ENCODE results near the gene PDE6A.
"Not testable (repeated sequence)": the region's sequence is repeated elsewhere in the genome, so short reads cannot be mapped to it uniquely, and the experiment has no call there.

Gene PDE6A

DNA sequence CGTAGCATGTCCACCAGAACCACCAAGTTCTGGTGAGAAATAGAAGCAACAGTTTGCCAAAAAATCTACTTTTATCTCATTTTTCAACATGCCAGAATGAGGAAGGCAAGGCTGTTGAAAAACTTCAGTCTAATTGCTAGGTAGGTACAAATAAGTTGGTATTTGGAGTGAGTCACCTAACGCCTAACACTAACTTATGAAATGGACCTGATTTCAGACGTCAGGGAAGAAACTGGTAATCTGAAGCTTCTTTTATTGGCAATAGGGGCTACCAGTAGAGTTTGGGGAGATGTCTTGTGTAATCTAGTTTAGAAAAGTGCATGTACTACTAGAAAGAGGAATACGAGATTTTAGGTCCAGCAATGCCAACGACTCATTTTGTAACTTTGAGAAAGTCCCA, 4.4 kb upstream of the PDE6A start:
- ChIA-PET POLR2A (interaction anchor here (1.0 kb wide), 1 partner anchor 11 kb away, joined by 6 read pairs; the partner anchor contains the start of gene SLC26A2), CTCF (interaction anchor here (0.6 to 1.7 kb wide), 4 partner anchors 8 to 47 kb away, joined by 3 to 7 read pairs (median 4); no protein-coding TSS in a partner anchor)
- H3K4me3 ChIP-seq (ENCODE audit: low read depth, low read length), result no peak overlapping the region
- no peaks in the 10 kb centered on the region for H3K4me1 ChIP-seq (ENCODE audit: control insufficient read depth, insufficient read depth, low read length)
- no peaks in the 10 kb centered on the region for H3K9me3 ChIP-seq (ENCODE audit: control insufficient read depth, insufficient read depth, low read depth, low read length)
- no peak overlapping the region for H3K27ac ChIP-seq (ENCODE audit: extremely low read depth, low read depth, low read length)
- no peaks in the 10 kb centered on the region for H3K36me3 ChIP-seq (ENCODE audit: control insufficient read depth in 2 of 2, insufficient read depth in 1 of 2, low read length in 2 of 2)
- TF ChIP-seq ZNF626 (tag by site-specific recombination; IDR thresholded peaks at IDR 0.05), result no peak
- TF ChIP-seq ZNF624 (tag by site-specific recombination; IDR thresholded peaks at IDR 0.05), result no peak

DNA sequence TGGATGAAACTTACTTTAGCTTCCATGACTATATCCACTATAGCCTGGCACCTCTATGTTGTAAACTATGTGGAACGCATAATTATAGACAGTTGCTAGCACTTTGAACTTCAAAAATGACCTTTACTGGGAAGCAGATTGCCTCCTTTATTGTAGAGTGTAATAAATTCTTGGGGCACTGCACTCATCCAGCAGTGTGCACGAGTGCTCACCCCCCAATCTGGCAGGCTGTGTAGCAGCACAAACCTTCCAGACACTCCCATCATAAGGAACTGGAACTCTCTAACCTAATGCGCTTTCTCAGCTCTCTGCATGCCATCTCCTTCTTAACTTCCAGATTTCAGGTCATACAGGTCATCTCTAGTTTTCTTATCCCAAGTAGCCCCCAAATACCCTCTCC, 1.5 kb upstream of the PDE6A start:
- POLR2A ChIA-PET, result no interaction called here
- TF ChIP-seq, protein P1, sequence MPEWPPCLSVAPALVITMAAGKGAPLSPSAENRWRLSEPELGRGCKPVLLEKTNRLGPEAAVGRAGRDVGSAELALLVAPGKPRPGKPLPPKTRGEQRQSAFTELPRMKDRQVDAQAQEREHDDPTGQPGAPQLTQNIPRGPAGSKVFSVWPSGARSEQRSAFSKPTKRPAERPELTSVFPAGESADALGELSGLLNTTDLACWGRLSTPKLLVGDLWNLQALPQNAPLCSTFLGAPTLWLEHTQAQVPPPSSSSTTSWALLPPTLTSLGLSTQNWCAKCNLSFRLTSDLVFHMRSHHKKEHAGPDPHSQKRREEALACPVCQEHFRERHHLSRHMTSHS (tag by site-specific recombination; IDR thresholded peaks at IDR 0.05), result no peak
- TF ChIP-seq ZNF324 (tag by site-specific recombination; IDR thresholded peaks at IDR 0.05) (no peak), TRIM28 (IDR thresholded peaks at IDR 0.05; ENCODE audit: borderline replicate concordance, low read length) (no peak), ZNF677 (tag by site-specific recombination; IDR thresholded peaks at IDR 0.05) (no peak), ZNF513 (tag by site-specific recombination; IDR thresholded peaks at IDR 0.05) (no peak), KLF1 (tag by site-specific recombination; IDR thresholded peaks at IDR 0.05) (no peak), ZNF398 (tag by site-specific recombination; IDR thresholded peaks at IDR 0.05) (no peak), ZEB2 (tag by site-specific recombination; IDR thresholded peaks at IDR 0.05) (no peak), ZNF114 (tag by site-specific recombination; IDR thresholded peaks at IDR 0.05) (no peak), HOXA7 (CRISPR knock-in tag; IDR thresholded peaks at IDR 0.05; ENCODE audit: borderline replicate concordance) (no peak), REPIN1 (tag by site-specific recombination; IDR thresholded peaks at IDR 0.05; ENCODE audit: low read depth) (no peak), ZNF10 (tag by site-specific recombination; IDR thresholded peaks at IDR 0.05) (no peak), ZNF473 (tag by site-specific recombination; IDR thresholded peaks at IDR 0.05) (no peak), ZNF747 (tag by site-specific recombination; IDR thresholded peaks at IDR 0.05) (no peak), ZNF610 (tag by site-specific recombination; IDR thresholded peaks at IDR 0.05; ENCODE audit: borderline replicate concordance) (no peak), ZNF530 (tag by site-specific recombination; IDR thresholded peaks at IDR 0.05; ENCODE audit: low read depth) (no peak)
- TF ChIP-seq, protein P2, sequence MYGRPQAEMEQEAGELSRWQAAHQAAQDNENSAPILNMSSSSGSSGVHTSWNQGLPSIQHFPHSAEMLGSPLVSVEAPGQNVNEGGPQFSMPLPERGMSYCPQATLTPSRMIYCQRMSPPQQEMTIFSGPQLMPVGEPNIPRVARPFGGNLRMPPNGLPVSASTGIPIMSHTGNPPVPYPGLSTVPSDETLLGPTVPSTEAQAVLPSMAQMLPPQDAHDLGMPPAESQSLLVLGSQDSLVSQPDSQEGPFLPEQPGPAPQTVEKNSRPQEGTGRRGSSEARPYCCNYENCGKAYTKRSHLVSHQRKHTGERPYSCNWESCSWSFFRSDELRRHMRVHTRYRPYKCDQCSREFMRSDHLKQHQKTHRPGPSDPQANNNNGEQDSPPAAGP (tag by site-specific recombination; IDR thresholded peaks at IDR 0.05), result no peak
- TF ChIP-seq, protein P3, sequence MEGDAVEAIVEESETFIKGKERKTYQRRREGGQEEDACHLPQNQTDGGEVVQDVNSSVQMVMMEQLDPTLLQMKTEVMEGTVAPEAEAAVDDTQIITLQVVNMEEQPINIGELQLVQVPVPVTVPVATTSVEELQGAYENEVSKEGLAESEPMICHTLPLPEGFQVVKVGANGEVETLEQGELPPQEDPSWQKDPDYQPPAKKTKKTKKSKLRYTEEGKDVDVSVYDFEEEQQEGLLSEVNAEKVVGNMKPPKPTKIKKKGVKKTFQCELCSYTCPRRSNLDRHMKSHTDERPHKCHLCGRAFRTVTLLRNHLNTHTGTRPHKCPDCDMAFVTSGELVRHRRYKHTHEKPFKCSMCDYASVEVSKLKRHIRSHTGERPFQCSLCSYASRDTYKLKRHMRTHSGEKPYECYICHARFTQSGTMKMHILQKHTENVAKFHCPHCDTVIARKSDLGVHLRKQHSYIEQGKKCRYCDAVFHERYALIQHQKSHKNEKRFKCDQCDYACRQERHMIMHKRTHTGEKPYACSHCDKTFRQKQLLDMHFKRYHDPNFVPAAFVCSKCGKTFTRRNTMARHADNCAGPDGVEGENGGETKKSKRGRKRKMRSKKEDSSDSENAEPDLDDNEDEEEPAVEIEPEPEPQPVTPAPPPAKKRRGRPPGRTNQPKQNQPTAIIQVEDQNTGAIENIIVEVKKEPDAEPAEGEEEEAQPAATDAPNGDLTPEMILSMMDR (tag by site-specific recombination; IDR thresholded peaks at IDR 0.05), result no peak
- TF ChIP-seq, protein P4, sequence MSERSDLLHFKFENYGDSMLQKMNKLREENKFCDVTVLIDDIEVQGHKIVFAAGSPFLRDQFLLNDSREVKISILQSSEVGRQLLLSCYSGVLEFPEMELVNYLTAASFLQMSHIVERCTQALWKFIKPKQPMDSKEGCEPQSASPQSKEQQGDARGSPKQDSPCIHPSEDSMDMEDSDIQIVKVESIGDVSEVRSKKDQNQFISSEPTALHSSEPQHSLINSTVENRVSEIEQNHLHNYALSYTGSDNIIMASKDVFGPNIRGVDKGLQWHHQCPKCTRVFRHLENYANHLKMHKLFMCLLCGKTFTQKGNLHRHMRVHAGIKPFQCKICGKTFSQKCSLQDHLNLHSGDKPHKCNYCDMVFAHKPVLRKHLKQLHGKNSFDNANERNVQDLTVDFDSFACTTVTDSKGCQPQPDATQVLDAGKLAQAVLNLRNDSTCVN (tag by site-specific recombination; optimal IDR thresholded peaks at IDR 0.05), result no peak
- CTCF ChIA-PET, result interaction anchor here (0.9 to 1.9 kb wide), 3 partner anchors 11 to 45 kb away, joined by 3 to 8 read pairs (median 5); partner anchors contain the start of gene SLC26A2
- Histone ChIP-seq H3K4me1 (ENCODE audit: control insufficient read depth, insufficient read depth, low read length) (no peaks in the 10 kb centered on the region), H3K4me3 (ENCODE audit: low read depth, low read length) (no peak overlapping the region), H3K36me3 (ENCODE audit: control insufficient read depth in 2 of 2, insufficient read depth in 1 of 2, low read length in 2 of 2) (no peaks in the 10 kb centered on the region), H3K27ac (ENCODE audit: extremely low read depth, low read depth, low read length) (no peak overlapping the region), H3K9me3 (ENCODE audit: control insufficient read depth, insufficient read depth, low read depth, low read length) (no peaks in the 10 kb centered on the region)

GRCh38 chr5:149943177-149943949, 1.2 kb downstream of the PDE6A start:
- H3K27ac ChIP-seq (ENCODE audit: extremely low read depth, low read depth, low read length); H3K36me3 ChIP-seq (ENCODE audit: control insufficient read depth in 2 of 2, insufficient read depth in 1 of 2, low read length in 2 of 2); H3K9me3 ChIP-seq (ENCODE audit: control insufficient read depth, insufficient read depth, low read depth, low read length); H3K4me1 ChIP-seq (ENCODE audit: control insufficient read depth, insufficient read depth, low read length); POLR2A ChIA-PET; CTCF ChIA-PET; H3K4me3 ChIP-seq (ENCODE audit: low read depth, low read length): not testable (repeated sequence)

Data from HEK293 (cell line).